Measurements from ENCODE around the gene DNM3.

The DNM3 gene

GRCh38 chr1:172002725-172003345 is 161.5 kb downstream of the DNM3 start:
- TF ChIP-seq CTCF (conservative IDR thresholded peaks at IDR 0.05; ENCODE audit: low read depth, low read length) = peak; percentile 81
- no peak overlapping the region for H3K4me3 ChIP-seq (ENCODE audit: low read length)
- no peak for DNase-seq (ENCODE audit: low read depth)

- TF ChIP-seq CTCF (conservative IDR thresholded peaks at IDR 0.05; ENCODE audit: low read depth, low read length) = no peak
- no peak for DNase-seq (ENCODE audit: low read depth)
- no peak overlapping the region for H3K4me3 ChIP-seq (ENCODE audit: low read length)
Observed at GRCh38 chr1:172003766-172004530, 162.7 kb downstream of the DNM3 start.

- no peak for TF ChIP-seq CTCF (conservative IDR thresholded peaks at IDR 0.05; ENCODE audit: low read depth, low read length)
- no peak for DNase-seq (ENCODE audit: low read depth)
- no peak overlapping the region for H3K4me3 ChIP-seq (ENCODE audit: low read length)
Observed at GRCh38 chr1:172004671-172005070, 163.4 kb downstream of the DNM3 start.

GRCh38 chr1:172005856-172006255 is 164.6 kb downstream of the DNM3 start:
- DNase-seq (ENCODE audit: low read depth) = no peak
- no peak for TF ChIP-seq CTCF (conservative IDR thresholded peaks at IDR 0.05; ENCODE audit: low read depth, low read length)
- H3K4me3 ChIP-seq (ENCODE audit: low read length) = no peak overlapping the region

- no peak for TF ChIP-seq CTCF (conservative IDR thresholded peaks at IDR 0.05; ENCODE audit: low read depth, low read length)
- no peak for DNase-seq (ENCODE audit: low read depth)
- H3K4me3 ChIP-seq (ENCODE audit: low read length) = no peak overlapping the region
Observed at GRCh38 chr1:172006660-172007059, 165.4 kb downstream of the DNM3 start.

GRCh38 chr1:172018727-172019311 is 177.5 kb downstream of the DNM3 start:
- H3K4me3 ChIP-seq (ENCODE audit: low read length) = no peak overlapping the region
- no peak for DNase-seq (ENCODE audit: low read depth)
- TF ChIP-seq CTCF (conservative IDR thresholded peaks at IDR 0.05; ENCODE audit: low read depth, low read length) = no peak
